ENCODE results near the gene ENDOV. TPM values are rescaled to one million over a fixed set of nuclear protein-coding genes. Genes with fewer than 3 reads are reported as not detected.
A peak's percentile ranks its signal among the peaks of the same experiment; 100 is the strongest.

The ENDOV gene
- total and polyA plus RNA-seq, 2 of the 13 experiments (the other 11 are each of a cell fraction or from before 2014, with no cell fraction given): 15.1 to 17.1 TPM

GRCh38 chr17:80474961-80475909, 60.3 kb downstream of the ENDOV start (continued):
- no peak for TF ChIP-seq GATAD1 (CRISPR knock-in tag; IDR thresholded peaks at IDR 0.05)
- no peak for TF ChIP-seq ZNF839 (CRISPR knock-in tag; IDR thresholded peaks at IDR 0.05; ENCODE audit: borderline replicate concordance)
- TF ChIP-seq SMAD1 (CRISPR knock-in tag; IDR thresholded peaks at IDR 0.05; ENCODE audit: borderline replicate concordance, low read depth): no peak
- TF ChIP-seq HOXA3 (CRISPR knock-in tag; IDR thresholded peaks at IDR 0.05): no peak
- TF ChIP-seq, protein P1, sequence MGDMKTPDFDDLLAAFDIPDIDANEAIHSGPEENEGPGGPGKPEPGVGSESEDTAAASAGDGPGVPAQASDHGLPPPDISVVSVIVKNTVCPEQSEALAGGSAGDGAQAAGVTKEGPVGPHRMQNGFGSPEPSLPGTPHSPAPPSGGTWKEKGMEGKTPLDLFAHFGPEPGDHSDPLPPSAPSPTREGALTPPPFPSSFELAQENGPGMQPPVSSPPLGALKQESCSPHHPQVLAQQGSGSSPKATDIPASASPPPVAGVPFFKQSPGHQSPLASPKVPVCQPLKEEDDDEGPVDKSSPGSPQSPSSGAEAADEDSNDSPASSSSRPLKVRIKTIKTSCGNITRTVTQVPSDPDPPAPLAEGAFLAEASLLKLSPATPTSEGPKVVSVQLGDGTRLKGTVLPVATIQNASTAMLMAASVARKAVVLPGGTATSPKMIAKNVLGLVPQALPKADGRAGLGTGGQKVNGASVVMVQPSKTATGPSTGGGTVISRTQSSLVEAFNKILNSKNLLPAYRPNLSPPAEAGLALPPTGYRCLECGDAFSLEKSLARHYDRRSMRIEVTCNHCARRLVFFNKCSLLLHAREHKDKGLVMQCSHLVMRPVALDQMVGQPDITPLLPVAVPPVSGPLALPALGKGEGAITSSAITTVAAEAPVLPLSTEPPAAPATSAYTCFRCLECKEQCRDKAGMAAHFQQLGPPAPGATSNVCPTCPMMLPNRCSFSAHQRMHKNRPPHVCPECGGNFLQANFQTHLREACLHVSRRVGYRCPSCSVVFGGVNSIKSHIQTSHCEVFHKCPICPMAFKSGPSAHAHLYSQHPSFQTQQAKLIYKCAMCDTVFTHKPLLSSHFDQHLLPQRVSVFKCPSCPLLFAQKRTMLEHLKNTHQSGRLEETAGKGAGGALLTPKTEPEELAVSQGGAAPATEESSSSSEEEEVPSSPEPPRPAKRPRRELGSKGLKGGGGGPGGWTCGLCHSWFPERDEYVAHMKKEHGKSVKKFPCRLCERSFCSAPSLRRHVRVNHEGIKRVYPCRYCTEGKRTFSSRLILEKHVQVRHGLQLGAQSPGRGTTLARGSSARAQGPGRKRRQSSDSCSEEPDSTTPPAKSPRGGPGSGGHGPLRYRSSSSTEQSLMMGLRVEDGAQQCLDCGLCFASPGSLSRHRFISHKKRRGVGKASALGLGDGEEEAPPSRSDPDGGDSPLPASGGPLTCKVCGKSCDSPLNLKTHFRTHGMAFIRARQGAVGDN (CRISPR knock-in tag; IDR thresholded peaks at IDR 0.05): 0 out of 2 replicates have a peak, but pooled peaks have one; percentile 9
- TF ChIP-seq ZNF562 (CRISPR knock-in tag; IDR thresholded peaks at IDR 0.05; ENCODE audit: borderline replicate concordance): no peak
- no peak for TF ChIP-seq ZNF460 (CRISPR knock-in tag; IDR thresholded peaks at IDR 0.05; ENCODE audit: borderline replicate concordance)
- TF ChIP-seq KAT2B (IDR thresholded peaks at IDR 0.05; ENCODE audit: borderline replicate concordance, low read depth, low read length): no peak
